Gastroesophageal sphincter (tissue), 3 donors: ENCODE data around the gene PID1.

ENCODE experiments used
- CTCF ChIP-seq, 4 experiments: fragments of 200-600 bp in 2 of 4; fragments of 450-650 bp in 2 of 4; sonication (generic) in 1 of 4; IDR thresholded peaks; one replicate each; pipeline ENCODE4 v1.5.1; 2017 to 2019; ENCODE audit warnings: antibody characterized with exemption in 4 of 4, mild to moderate bottlenecking in 2 of 4, moderate library complexity in 2 of 4
- POLR2A ChIP-seq, 2 donors: fragments of 450-650 bp; IDR thresholded peaks; one replicate each; pipeline ENCODE4 v1.6.1; 2017; ENCODE audit warnings: antibody characterized with exemption in 2 of 2, mild to moderate bottlenecking in 2 of 2, moderate library complexity in 1 of 2

GRCh38 chr2:229044581-229044980 lies 226.5 kb downstream of the PID1 start:
- TF ChIP-seq CTCF (IDR thresholded peaks at IDR 0.05): no peak
- no peak for TF ChIP-seq POLR2A (IDR thresholded peaks at IDR 0.05)
